Central memory CD8-positive, alpha-beta T cell (primary cell): ENCODE measurements around the gene USP51.
"Not testable (repeated sequence)": the region's sequence is repeated elsewhere in the genome, so short reads cannot be mapped to it uniquely, and the experiment has no call there.

ENCODE experiments used
- ATAC-seq: fragments of 150-1000 bp; cut with Tn5 transposase; replicated peaks from 2 replicates; pipeline ENCODE4 v1.10.0; 2022; ENCODE audit warnings: mild to moderate bottlenecking, moderate FRiP score, moderate number of reproducible peaks; ENCODE audit not compliant: poor library complexity, severe bottlenecking; ENCODE audit errors: extremely low read depth
- DNase-seq, 2 donors: peaks; one replicate each; pipeline ENCODE4 v3.0.0; 2021; ENCODE audit warnings: low spot score in 2 of 2
- H3K27ac Mint-ChIP-seq: one replicate; pipeline ENCODE4 v1.8.0; 2022; ENCODE audit warnings: low read depth, mild to moderate bottlenecking, moderate library complexity, mixed read lengths
- H3K27me3 Mint-ChIP-seq: one replicate; pipeline ENCODE4 v1.8.0; 2022; ENCODE audit warnings: mixed read lengths
- H3K36me3 Mint-ChIP-seq: one replicate; pipeline ENCODE4 v1.8.0; 2022; ENCODE audit warnings: mild to moderate bottlenecking, moderate library complexity, mixed read lengths; ENCODE audit not compliant: insufficient read depth
- H3K4me1 Mint-ChIP-seq: one replicate; pipeline ENCODE4 v1.8.0; 2022; ENCODE audit warnings: mixed read lengths
- H3K4me3 Mint-ChIP-seq: one replicate; pipeline ENCODE4 v1.8.0; 2022; ENCODE audit warnings: mild to moderate bottlenecking, moderate library complexity, mixed read lengths
- H3K9me3 Mint-ChIP-seq: one replicate; pipeline ENCODE4 v1.8.0; 2022; ENCODE audit warnings: mixed read lengths

The USP51 gene

GRCh38 chrX:55489314-55490009, at the start of gene USP51:
USP51 (minus strand) TSS chrX:55489848; CDS start chrX:55488939, 909 bp downstream.
- Mint-ChIP-seq H3K27ac (peak within 1 kb of the TSS; percentile 92), H3K4me3 (peak within 1 kb of the TSS; percentile 94), H3K9me3 (no peaks in the 10 kb centered on the region), H3K36me3 (peaks cover 1% of the 10 kb centered on the region), H3K27me3 (no peaks in the 10 kb centered on the region), H3K4me1 (peaks cover 14% of the 10 kb centered on the region)
- ATAC-seq (peak; percentile 60), DNase-seq (no peak)

DNA sequence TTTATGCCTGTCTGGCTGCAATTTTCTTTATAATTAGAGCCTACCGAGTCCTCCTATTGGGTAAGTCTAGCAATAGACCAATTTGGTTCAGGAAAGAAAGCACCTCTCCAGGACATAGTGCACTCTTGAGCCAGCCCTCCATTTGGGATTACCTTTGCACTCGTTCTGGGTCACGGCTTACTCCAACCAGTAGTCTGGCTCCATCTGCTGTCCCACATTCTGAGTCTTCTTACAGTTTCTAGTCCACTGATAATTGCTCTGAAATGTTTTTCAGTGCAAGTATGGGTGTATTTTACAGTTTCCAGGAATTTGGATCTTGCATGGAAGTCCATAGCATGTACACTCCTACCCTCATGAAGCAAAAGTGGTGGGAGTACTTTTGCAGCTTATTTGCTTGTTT, 34.8 kb upstream of the USP51 start:
- Mint-ChIP-seq H3K9me3 (no peaks in the 10 kb centered on the region), H3K4me1 (no peaks in the 10 kb centered on the region), H3K36me3 (no peaks in the 10 kb centered on the region), H3K27ac (no peak overlapping the region), H3K27me3 (peaks cover 26% of the 10 kb centered on the region), H3K4me3 (no peak overlapping the region)
- no peak for ATAC-seq
- DNase-seq = no peak

DNA sequence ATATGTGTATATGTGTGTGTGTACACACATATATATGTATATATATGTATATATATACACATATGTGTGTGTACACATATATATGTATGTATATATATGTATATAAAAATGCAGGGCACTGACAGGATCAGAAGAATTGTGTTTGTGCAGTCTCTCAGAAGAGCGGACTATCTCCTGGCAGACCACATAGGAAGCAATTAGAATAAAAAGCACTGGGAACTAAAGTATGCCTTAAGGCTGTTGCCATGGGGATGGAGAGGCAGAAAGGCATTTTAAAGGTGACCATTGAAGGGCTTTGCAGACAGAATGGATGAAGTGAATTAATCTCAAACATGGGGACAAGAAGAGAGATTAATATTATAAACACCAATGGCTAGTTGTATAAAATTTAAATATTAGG, 33.7 kb upstream of the USP51 start:
- DNase-seq = no peak
- H3K36me3 Mint-ChIP-seq = no peaks in the 10 kb centered on the region
- no peak overlapping the region for H3K4me3 Mint-ChIP-seq
- H3K9me3 Mint-ChIP-seq = no peaks in the 10 kb centered on the region
- no peak overlapping the region for H3K27ac Mint-ChIP-seq
- peaks cover 26% of the 10 kb centered on the region for H3K27me3 Mint-ChIP-seq
- H3K4me1 Mint-ChIP-seq = no peaks in the 10 kb centered on the region
- ATAC-seq = no peak

GRCh38 chrX:55522596-55523276, 33.1 kb upstream of the USP51 start:
- no peaks in the 10 kb centered on the region for H3K9me3 Mint-ChIP-seq
- H3K36me3 Mint-ChIP-seq = no peaks in the 10 kb centered on the region
- ATAC-seq (no peak), DNase-seq (no peak)
- H3K4me3 Mint-ChIP-seq = no peak overlapping the region
- H3K27me3 Mint-ChIP-seq = peaks cover 24% of the 10 kb centered on the region
- H3K27ac Mint-ChIP-seq = no peak overlapping the region
- no peaks in the 10 kb centered on the region for H3K4me1 Mint-ChIP-seq

- Mint-ChIP-seq H3K9me3 (no peaks in the 10 kb centered on the region), H3K27me3 (peaks cover 16% of the 10 kb centered on the region), H3K4me3 (no peak overlapping the region), H3K4me1 (no peaks in the 10 kb centered on the region), H3K36me3 (no peaks in the 10 kb centered on the region), H3K27ac (no peak overlapping the region)
- no peak for DNase-seq
- ATAC-seq = no peak
Observed at GRCh38 chrX:55521687-55522086, 32.0 kb upstream of the USP51 start.

- not testable (repeated sequence) for ATAC-seq, DNase-seq, H3K4me3 Mint-ChIP-seq, H3K9me3 Mint-ChIP-seq, H3K36me3 Mint-ChIP-seq, H3K27ac Mint-ChIP-seq, H3K4me1 Mint-ChIP-seq, H3K27me3 Mint-ChIP-seq
Observed at GRCh38 chrX:55516794-55517481, 27.3 kb upstream of the USP51 start.

GRCh38 chrX:55513045-55513737, 23.5 kb upstream of the USP51 start:
- H3K36me3 Mint-ChIP-seq, H3K4me1 Mint-ChIP-seq, H3K9me3 Mint-ChIP-seq, DNase-seq, ATAC-seq, H3K4me3 Mint-ChIP-seq, H3K27ac Mint-ChIP-seq, H3K27me3 Mint-ChIP-seq: not testable (repeated sequence)

DNA sequence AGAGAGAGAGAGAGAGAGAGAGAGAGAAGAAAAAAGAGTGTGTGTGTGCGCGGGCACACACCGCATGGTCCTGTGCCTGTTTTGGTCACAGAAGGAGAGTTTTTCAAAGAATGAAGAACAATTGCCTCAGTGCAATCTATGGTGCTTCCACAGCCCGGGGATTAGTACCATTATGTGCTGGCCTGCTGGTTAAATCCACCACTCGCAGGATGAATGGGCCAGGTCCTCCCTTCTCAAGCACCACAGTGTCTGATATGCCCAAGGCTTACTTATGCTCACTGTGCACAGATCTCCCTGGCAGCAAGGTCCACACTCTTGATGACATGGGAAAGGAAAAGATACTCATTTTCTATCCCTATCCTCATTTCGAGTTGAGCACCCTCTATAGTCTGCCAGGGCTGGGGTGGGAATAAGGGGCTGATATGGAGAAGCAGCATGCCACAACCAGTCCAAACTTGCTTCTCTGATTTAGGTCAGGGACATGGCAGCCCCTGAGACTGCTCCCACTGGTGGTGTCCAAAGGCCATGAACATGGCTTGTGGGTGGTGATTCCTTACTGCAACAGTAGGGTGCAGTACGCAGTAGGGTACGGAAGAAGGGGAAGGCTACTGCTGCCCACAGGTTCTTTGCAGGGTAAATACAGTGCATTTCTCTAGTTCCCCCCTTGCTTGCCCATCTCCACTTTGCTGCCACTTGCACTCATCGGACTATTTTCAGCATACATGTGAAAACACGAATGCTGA, 18.9 kb upstream of the USP51 start:
- H3K4me1 Mint-ChIP-seq, ATAC-seq, H3K27ac Mint-ChIP-seq, DNase-seq, H3K36me3 Mint-ChIP-seq, H3K9me3 Mint-ChIP-seq, H3K4me3 Mint-ChIP-seq, H3K27me3 Mint-ChIP-seq: not testable (repeated sequence)

GRCh38 chrX:55507699-55508098, 18.1 kb upstream of the USP51 start:
- H3K27me3 Mint-ChIP-seq, H3K36me3 Mint-ChIP-seq, H3K9me3 Mint-ChIP-seq, H3K4me1 Mint-ChIP-seq, H3K4me3 Mint-ChIP-seq, DNase-seq, H3K27ac Mint-ChIP-seq, ATAC-seq: not testable (repeated sequence)

DNA sequence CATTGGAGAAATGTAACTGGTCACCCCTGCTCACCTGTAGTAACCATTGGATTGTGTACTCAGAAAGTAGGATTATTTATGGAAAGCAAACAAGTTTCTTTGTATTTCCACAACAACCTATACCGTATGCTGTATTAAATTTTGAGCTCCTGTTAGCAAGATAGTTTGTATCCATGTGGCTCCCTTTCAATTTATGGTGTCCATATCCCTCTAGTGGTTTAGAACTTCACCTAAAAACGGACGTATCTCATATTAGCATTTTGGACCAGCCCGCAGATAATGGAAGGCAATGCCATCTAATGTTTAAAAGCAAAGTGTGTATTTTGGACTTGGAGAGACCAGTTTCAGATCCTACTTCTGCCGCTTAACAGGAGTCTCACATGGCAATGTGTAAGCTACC, 17.4 kb upstream of the USP51 start:
- not testable (repeated sequence) for H3K9me3 Mint-ChIP-seq, H3K27me3 Mint-ChIP-seq, H3K4me3 Mint-ChIP-seq, H3K27ac Mint-ChIP-seq, H3K4me1 Mint-ChIP-seq, H3K36me3 Mint-ChIP-seq, DNase-seq, ATAC-seq

GRCh38 chrX:55490974-55491373, 1.3 kb upstream of the USP51 start:
- Mint-ChIP-seq H3K4me3 (no peak overlapping the region), H3K9me3 (no peaks in the 10 kb centered on the region), H3K4me1 (peaks cover 14% of the 10 kb centered on the region), H3K36me3 (peaks cover 1% of the 10 kb centered on the region), H3K27ac (no peak overlapping the region), H3K27me3 (no peaks in the 10 kb centered on the region)
- no peak for ATAC-seq
- no peak for DNase-seq

GRCh38 chrX:55490121-55490520, 473 bp upstream of the USP51 start:
- Mint-ChIP-seq H3K27ac (peak overlapping the region; percentile 92), H3K4me1 (peaks cover 14% of the 10 kb centered on the region), H3K4me3 (peak overlapping the region; percentile 94), H3K27me3 (no peaks in the 10 kb centered on the region), H3K9me3 (no peaks in the 10 kb centered on the region), H3K36me3 (peaks cover 1% of the 10 kb centered on the region)
- DNase-seq = no peak
- no peak for ATAC-seq
